Transverse colon (tissue), 4 donors: ENCODE data around the gene ONECUT3. TPM values are rescaled to one million over a fixed set of nuclear protein-coding genes. Genes with fewer than 3 reads are reported as not detected.

Experiments
- DNase-seq: peaks from one replicate; pipeline ENCODE4 v3.0.0-alpha.2; 2019
- H3K27ac ChIP-seq, 4 donors: fragments of 200-600 bp; sonication (generic); 2 replicates each; pipeline ENCODE4 v1.5.1; 2016 to 2018; ENCODE audit warnings: inconsistent platforms in 4 of 4
- H3K27me3 ChIP-seq: fragments of 200-600 bp; sonication (generic); 2 replicates; pipeline ENCODE4 v1.5.1; 2017; ENCODE audit warnings: inconsistent platforms
- H3K36me3 ChIP-seq, 4 donors: fragments of 200-600 bp; sonication (generic); 2 replicates each; pipeline ENCODE4 v1.5.1; 2017 to 2019; ENCODE audit warnings: inconsistent platforms in 4 of 4
- H3K4me1 ChIP-seq, 4 donors: fragments of 200-600 bp; sonication (generic); 2 replicates each; pipeline ENCODE4 v1.5.1; 2017 to 2020; ENCODE audit warnings: inconsistent platforms in 4 of 4
- H3K4me3 ChIP-seq, 4 donors: fragments of 200-600 bp; sonication (generic); 1 replicate in 1 of 4; 2 replicates in 3 of 4; pipeline versions ENCODE4 v1.5.1 to v1.6.1; 2017 to 2019; ENCODE audit warnings: inconsistent platforms in 4 of 4
- H3K9me3 ChIP-seq, 2 donors: fragments of 200-600 bp; sonication (generic); 2 replicates each; pipeline ENCODE4 v1.5.1; 2017 to 2019; ENCODE audit warnings: inconsistent platforms in 2 of 2
- EP300 ChIP-seq: sonication (generic); formaldehyde crosslinking; IDR thresholded peaks from one replicate; pipeline ENCODE4 v1.6.1; 2017; ENCODE audit warnings: antibody characterized with exemption, low read depth
- POLR2A ChIP-seq: fragments of 450-650 bp; IDR thresholded peaks from one replicate; pipeline ENCODE4 v1.6.1; 2016; ENCODE audit warnings: antibody characterized with exemption, mild to moderate bottlenecking, moderate library complexity
- POLR2AphosphoS5 ChIP-seq, 3 donors: sonication (generic); formaldehyde crosslinking; IDR thresholded peaks; one replicate each; pipeline ENCODE4 v1.6.1; 2016; ENCODE audit warnings: antibody characterized with exemption in 3 of 3
- WGBS, 2 donors: methylation state at CpG; one replicate each; pipeline ENCODE4 v1.1.5; 2018; ENCODE audit warnings: low coverage in 1 of 2; 5-methylcytosine and 5-hydroxymethylcytosine counted together
- in situ Hi-C, 4 donors: fragments of 200-750 bp; cut with MboI; loops; one replicate each; pipeline versions ENCODE4 v1.15.0 to v1.15.1; 2017; ENCODE audit warnings: low sequenced_read_pairs in 3 of 4, low pct_ligation_motif_present in 1 of 4, low pct_unique_long_range_greater_than_20kb in 1 of 4
- intact Hi-C: fragments of 100-400 bp; cut with DNase I; formaldehyde crosslinking; loops from one replicate; pipeline ENCODE4 v1.15.1; 2023; ENCODE audit warnings: low total_unique reads
- total RNA-seq, 4 donors: library from RNA; depleted of rRNA; stranded (reverse); fragments of >200 nt; gene quantifications; one replicate each; pipeline ENCODE4 v1.1.0, GENCODE V29; 2016
- TF ChIP-seq, protein P1 (sequence below), 5 experiments: fragments of 200-600 bp in 3 of 5; fragments of 450-650 bp in 2 of 5; sonication (generic) in 3 of 5; IDR thresholded peaks; 1 replicate in 2 of 5; 2 replicates in 3 of 5; pipeline ENCODE4 v1.5.1; 2016 to 2017; ENCODE audit warnings: antibody characterized with exemption in 5 of 5, inconsistent platforms in 3 of 5, mild to moderate bottlenecking in 2 of 5, moderate library complexity in 1 of 5

Gene ONECUT3
- total RNA-seq, 4 donors from 2014 or later = not detected

DNA sequence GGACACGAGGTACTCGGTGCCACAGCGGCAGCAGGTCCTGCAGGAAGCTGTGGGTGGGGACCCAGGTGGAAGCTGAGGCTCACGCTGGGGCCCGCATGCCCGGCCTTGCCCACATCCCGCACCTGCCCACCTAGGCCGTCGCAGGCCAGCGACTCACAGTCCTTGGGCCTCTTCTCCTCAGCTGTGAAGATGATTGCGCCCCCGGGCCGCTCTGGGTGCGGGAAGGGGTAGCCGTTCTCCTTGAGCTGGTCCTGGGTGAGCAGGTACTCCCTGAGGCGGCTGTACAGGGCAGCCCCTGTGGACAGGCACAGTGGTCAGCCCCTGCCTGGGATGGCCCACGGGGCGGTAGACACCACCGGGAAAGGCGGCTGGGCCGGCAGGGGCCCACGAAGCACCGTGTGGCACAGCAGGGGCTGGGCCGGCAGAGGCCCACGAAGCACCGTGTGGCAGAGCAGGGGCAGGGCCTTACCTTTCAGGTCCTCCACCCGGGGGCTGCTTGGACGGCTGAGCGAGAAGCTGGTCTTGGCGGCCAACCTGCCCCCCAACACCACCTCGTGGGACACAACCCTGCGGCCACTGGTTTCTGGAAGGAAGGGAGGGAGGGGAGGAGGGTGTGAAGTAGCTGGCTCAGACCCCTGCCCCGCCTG, 65.4 kb downstream of the ONECUT3 start:
- in situ Hi-C loops = loop anchor here in 1 of 4 donors (25.0 kb wide), 1 partner anchor 281 kb away; no protein-coding TSS in a partner anchor
- Histone ChIP-seq H3K9me3 (no peaks in the 10 kb centered on the region), H3K27ac (no peak overlapping the region), H3K36me3 (peaks cover 0 to 56% (median 27%) of the 10 kb centered on the region in 4 donors), H3K4me1 (peaks cover 0 to 2% (median 0%) of the 10 kb centered on the region in 4 donors), H3K27me3 (no peaks in the 10 kb centered on the region), H3K4me3 (no peak overlapping the region)
- intact Hi-C loops = no loop called here
- WGBS, 2 donors = 88% methylated on average over 31 of the region's 33 CpGs; no CpG with 5 or more reads in 1 of the 2 donors
- no peak for DNase-seq
- TF ChIP-seq POLR2A = no peak
- no peak for TF ChIP-seq POLR2AphosphoS5 (IDR thresholded peaks at IDR 0.05)
- TF ChIP-seq EP300 = no peak
- TF ChIP-seq, protein P1, sequence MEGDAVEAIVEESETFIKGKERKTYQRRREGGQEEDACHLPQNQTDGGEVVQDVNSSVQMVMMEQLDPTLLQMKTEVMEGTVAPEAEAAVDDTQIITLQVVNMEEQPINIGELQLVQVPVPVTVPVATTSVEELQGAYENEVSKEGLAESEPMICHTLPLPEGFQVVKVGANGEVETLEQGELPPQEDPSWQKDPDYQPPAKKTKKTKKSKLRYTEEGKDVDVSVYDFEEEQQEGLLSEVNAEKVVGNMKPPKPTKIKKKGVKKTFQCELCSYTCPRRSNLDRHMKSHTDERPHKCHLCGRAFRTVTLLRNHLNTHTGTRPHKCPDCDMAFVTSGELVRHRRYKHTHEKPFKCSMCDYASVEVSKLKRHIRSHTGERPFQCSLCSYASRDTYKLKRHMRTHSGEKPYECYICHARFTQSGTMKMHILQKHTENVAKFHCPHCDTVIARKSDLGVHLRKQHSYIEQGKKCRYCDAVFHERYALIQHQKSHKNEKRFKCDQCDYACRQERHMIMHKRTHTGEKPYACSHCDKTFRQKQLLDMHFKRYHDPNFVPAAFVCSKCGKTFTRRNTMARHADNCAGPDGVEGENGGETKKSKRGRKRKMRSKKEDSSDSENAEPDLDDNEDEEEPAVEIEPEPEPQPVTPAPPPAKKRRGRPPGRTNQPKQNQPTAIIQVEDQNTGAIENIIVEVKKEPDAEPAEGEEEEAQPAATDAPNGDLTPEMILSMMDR (IDR thresholded peaks at IDR 0.05) = no peak

DNA sequence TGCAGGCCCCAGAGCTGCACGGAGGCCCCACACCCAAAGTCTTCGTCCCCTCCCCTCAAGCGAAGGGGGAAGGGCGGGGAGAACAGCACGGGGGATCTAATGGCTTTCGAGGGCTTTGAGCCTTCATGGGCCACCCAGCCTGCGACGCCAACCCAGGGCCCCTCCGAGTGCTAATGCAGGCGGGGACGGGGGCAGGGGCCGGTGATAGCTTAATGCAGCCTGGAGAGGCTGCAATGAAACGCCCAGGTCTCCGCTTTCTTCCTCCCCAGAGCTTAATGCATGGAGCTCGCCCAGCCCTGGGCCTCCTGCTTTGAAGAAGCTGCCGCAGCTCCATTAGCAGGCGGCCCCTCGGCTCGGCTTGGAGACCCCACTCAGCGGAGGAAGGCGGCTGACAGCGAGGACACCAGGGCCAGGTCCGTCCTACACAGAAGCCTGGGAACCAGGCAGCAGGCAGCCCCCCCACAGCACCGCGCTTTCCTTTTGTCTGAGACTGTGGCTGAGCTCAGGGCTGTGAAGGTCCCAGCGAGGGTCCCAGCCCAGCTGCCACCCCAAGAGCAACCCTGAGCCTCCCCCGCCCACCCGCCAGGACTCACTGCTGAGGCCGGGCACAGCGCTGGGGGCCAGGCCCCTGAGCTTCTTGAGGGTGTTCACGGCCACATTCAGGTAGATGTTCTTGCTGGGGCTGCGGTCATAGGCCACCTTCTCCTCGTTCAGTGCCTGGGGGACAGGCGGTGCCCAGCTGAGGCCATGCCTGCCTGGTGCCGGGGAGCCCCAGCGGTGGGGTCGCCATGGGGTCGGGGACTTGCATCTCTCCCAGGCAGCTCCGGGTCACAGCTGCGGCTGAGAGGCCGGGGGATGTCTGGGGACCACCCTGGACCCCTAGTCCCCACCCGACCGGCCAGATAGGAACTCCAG, 66.3 kb downstream of the ONECUT3 start:
- no peak overlapping the region for H3K4me3 ChIP-seq
- H3K27me3 ChIP-seq = no peaks in the 10 kb centered on the region
- no peaks in the 10 kb centered on the region for H3K4me1 ChIP-seq
- intact Hi-C loops = loop anchor here (5.0 kb wide), 1 partner anchor 32 kb away; no protein-coding TSS in a partner anchor
- TF ChIP-seq POLR2A (no peak), EP300 (no peak), POLR2AphosphoS5 (IDR thresholded peaks at IDR 0.05) (no peak)
- TF ChIP-seq, protein P1 (IDR thresholded peaks at IDR 0.05) = no peak
- 88% methylated on average over 40 of the region's 43 CpGs; no CpG with 5 or more reads in 1 of the 2 donors for WGBS, 2 donors
- H3K27ac ChIP-seq = no peak overlapping the region
- no peaks in the 10 kb centered on the region for H3K9me3 ChIP-seq
- H3K36me3 ChIP-seq = peaks cover 0 to 56% (median 27%) of the 10 kb centered on the region in 4 donors
- no peak for DNase-seq
- in situ Hi-C loops = loop anchor here in 1 of 4 donors (25.0 kb wide), 1 partner anchor 282 kb away; no protein-coding TSS in a partner anchor

DNA sequence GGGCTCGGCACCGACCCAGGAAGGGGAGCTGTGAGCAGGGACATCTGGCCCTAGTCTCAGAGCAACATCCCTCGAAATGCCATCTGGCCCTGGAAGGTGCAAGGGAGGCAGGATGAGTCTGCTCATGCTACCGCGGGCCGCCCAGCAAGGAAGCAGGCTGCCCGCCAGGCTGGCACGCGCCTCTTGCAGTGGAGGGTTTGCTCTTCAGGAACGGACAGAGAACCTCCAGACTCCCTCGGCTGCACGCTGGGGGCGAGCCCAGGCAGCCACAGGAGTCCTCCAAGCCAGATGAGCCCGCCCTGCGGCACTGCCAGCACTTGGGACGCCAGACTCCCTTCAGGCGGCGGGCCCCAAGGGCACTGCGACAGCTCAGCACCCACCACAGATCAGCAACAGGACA, 68.9 kb downstream of the ONECUT3 start:
- WGBS, 2 donors = 92% methylated on average over 17 of the region's 19 CpGs; no CpG with 5 or more reads in 1 of the 2 donors
- H3K4me1 ChIP-seq = peaks cover 0 to 14% (median 6%) of the 10 kb centered on the region in 4 donors
- H3K9me3 ChIP-seq = no peaks in the 10 kb centered on the region
- H3K4me3 ChIP-seq = no peak overlapping the region
- peaks cover 0 to 43% (median 25%) of the 10 kb centered on the region in 4 donors for H3K36me3 ChIP-seq
- DNase-seq = no peak
- in situ Hi-C loops = loop anchor here in 1 of 4 donors (25.0 kb wide), 1 partner anchor 285 kb away; no protein-coding TSS in a partner anchor
- TF ChIP-seq POLR2A (no peak), EP300 (no peak), POLR2AphosphoS5 (IDR thresholded peaks at IDR 0.05) (no peak)
- TF ChIP-seq, protein P1 (IDR thresholded peaks at IDR 0.05) = no peak
- H3K27ac ChIP-seq = no peak overlapping the region
- H3K27me3 ChIP-seq = no peaks in the 10 kb centered on the region
- intact Hi-C loops = loop anchor here (5.0 kb wide), 1 partner anchor 35 kb away; no protein-coding TSS in a partner anchor

DNA sequence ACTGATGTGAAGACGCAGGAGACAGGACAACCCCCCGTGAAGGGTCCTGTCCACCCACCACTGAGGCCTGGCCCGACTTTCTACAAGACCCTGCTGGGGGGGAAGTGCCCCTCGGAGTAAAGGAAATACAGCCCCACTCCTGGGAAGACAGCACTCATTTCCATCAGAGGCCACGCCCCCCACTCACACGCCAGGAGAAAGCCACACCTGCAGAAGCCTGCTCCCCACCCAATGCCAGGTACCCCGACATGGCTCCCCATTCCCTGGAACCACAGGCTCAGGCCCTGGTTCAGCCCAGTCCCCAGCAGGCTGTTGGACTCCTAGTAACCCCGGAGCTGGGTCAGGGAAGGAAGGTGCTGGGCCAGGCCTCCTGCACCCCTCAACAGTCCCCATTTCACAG, 69.7 kb downstream of the ONECUT3 start:
- Histone ChIP-seq H3K36me3 (peaks cover 0 to 43% (median 22%) of the 10 kb centered on the region in 4 donors), H3K4me1 (peaks cover 0 to 14% (median 6%) of the 10 kb centered on the region in 4 donors), H3K27ac (no peak overlapping the region), H3K4me3 (no peak overlapping the region), H3K9me3 (no peaks in the 10 kb centered on the region), H3K27me3 (no peaks in the 10 kb centered on the region)
- intact Hi-C loops = loop anchor here (5.0 kb wide), 1 partner anchor 36 kb away; no protein-coding TSS in a partner anchor
- DNase-seq = no peak
- no peak for TF ChIP-seq EP300
- TF ChIP-seq, protein P1 (IDR thresholded peaks at IDR 0.05) = no peak
- TF ChIP-seq POLR2A = no peak
- TF ChIP-seq POLR2AphosphoS5 (IDR thresholded peaks at IDR 0.05) = no peak
- in situ Hi-C loops = loop anchor here in 1 of 4 donors (25.0 kb wide), 1 partner anchor 286 kb away; no protein-coding TSS in a partner anchor
- 88% methylated on average over 8 of the region's 8 CpGs; no CpG with 5 or more reads in 1 of the 2 donors for WGBS, 2 donors
